Activated CD4-positive, alpha-beta T cell treated with anti-CD3 and anti-CD28 coated beads for 48 hours (primary cell): ENCODE results near the gene RAB11B.
"Not testable (repeated sequence)": the region's sequence is repeated elsewhere in the genome, so short reads cannot be mapped to it uniquely, and the experiment has no call there.

ENCODE experiments used
- DNase-seq: peaks from one replicate; pipeline ENCODE4 v3.0.0-alpha.2; 2020

RAB11B gene

DNA sequence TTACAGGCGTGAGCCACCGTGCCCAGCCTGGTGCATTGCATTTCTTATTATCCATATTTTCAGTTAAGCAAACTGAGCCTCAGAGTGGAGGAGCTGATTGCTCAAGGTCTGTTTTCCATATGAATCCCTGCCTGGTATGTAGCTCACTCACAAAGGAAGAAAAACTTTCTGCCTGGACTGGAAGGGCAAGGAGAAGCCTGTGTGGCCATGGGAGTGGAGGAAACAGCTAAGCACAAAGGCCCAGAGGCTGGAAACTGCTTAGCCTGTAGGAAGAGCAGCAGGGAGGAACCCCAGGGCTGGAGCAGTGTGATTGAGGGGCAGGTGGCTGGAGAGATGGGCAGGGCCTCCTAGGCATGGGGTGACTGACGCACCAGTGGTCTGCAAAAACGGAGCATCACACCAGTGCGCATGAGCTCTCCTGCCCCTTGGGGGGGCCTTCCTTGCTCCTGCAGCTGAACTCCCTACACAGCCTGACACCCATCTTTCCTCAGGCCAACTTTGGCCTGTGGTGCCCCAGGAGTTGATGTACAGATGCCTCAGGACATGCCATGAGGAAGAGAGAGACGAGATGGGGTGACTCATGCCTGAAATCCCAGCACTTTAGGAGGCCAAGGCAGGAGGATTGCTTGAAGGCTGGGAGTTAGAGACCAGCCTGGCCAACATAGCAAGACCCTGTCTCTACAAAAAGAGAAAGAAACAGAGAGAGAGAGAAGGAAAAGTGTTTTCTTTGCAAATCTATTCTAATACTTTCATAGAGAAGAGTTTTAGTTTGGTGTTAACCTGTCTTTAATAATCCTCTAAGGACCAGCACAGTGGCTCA, 51.8 kb downstream of the RAB11B start:
- DNase-seq, result no peak

DNA sequence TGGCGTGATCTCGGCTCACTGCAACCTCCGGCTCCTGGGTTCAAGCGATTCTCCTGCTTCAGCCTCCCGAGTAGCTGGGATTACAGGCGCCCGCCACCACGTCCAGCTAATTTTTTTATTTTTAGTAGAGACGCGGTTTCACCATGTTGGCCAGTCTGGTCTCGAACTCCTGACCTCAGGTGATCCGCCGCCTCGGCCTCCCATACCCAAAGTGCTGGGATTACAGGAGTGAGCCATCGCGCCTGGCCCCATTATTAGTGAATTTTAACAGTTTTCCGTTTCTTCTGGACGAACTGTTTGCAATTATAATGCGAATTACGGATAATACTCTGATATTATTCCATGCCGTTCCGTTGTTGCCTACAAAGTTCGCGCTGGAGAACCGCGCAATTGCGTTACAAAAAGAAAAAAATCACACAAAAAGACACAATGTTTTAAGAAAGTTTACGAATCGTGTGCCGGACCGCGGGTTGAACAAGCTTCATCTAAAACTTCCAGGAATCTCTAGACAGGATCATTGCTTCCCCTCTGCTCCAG, 54.0 kb downstream of the RAB11B start:
- DNase-seq, result not testable (repeated sequence)

- DNase-seq, result peak; percentile 100
Observed at GRCh38 chr19:8444677-8445487, 54.7 kb downstream of the RAB11B start, which contains the start of gene HNRNPM. HNRNPM (plus strand) TSS chr19:8444975; CDS start chr19:8444999, 24 bp downstream.

DNA sequence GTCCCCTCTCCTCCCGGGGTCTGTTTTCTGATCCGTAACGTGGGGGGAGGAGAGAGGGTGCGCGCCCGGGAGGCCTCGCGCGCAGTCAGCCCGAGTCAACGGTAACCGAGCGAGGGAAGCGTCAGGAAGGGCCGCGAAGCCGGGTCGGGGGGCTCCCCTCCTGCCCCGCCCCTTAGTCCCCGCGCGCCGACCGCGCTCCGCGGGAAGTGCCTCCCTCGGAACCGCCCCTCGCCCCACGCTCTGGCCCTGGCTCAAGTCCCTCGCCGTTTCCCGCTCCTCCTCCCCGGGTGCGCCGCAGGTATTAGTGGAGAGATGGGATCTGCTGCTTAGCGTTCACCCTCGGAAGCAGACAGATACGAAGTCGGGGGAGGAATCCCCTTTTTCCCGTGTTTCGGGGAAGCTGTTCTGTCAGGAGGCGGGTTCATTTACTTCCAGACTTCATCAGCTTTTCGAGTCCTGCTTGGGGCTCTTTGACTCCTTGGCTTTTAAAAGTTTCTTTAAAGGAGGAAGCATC, 55.4 kb downstream of the RAB11B start:
- DNase-seq, result peak; percentile 60

- no peak for DNase-seq
Observed at GRCh38 chr19:8446061-8446709, 56.0 kb downstream of the RAB11B start.

- peak; percentile 12 for DNase-seq
Observed at GRCh38 chr19:8449830-8450229, 59.7 kb downstream of the RAB11B start.

DNA sequence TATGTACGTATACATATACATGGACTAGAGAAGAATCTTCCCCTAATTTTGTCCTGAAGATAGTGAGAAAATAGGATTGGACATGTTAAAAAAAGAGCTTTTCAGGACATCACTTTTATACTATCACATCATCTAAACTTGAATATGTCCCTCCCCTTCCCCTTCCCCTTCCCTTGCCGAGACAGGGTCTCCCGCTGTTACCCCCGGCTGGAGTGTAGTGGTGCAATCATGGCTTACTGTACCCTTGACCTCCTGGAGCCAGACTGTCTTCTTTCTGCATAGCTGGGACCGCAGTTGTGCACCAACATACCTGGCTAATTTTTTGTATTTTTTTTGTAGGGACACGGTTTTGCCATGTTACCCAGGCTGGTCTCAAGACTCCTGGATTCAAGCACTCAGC, 61.2 kb downstream of the RAB11B start:
- DNase-seq, result no peak

DNA sequence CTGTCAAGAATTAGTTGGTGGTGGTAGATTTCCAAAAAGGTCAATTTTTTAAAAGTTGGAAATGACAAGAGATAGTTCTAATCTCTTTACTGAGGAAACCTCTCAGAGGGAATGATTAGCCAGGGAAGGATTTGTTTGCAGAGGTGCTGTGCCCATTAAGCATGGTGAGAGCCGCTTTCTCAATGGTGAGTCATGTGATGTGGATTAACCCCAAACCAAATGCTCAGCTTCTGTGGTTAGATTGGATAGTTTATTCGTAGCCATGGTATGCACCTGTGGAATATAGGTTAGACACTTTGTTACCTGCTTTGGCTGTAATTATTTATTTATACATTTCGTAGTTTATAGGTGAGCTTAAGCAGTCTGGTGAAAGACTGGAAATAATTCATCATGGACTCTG, 61.7 kb downstream of the RAB11B start:
- no peak for DNase-seq

DNA sequence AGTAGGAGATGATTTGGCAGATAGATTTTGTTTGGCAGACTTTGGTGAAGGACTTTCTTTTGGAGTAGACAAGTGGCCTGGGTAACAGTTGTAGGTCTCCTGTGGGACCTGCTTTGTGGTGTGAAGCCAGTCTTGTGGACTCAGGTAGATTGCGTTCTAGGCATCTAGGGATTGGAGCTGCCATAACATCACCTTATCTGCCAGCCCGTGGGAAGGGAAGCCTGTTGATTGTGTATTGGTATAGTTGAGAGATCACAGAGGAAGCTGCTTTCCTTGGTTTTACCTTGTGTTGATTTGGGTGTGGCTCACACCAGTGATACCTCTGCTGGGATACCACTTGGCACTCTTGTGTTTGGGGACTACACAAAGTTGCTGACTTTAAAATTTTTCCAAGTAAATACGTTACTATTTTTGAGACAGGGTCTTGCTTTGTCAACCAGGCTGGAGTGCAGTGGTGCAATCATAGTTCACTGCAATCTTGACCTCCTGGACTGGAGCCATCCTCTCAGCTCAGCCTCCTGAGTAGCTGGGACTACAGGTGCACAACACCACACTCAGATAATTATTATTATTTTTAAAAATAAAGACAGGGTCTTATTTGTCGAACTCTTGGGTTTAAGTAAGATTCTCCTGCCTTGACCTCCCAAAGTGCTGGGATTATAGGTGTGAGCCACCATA, 62.4 kb downstream of the RAB11B start:
- DNase-seq, result no peak

- DNase-seq, result no peak
Observed at GRCh38 chr19:8453616-8454015, 63.5 kb downstream of the RAB11B start.
